Astrocyte of the hippocampus (primary cell): Measurements from ENCODE around the gene GGT6.

ENCODE experiments used
- DNase-seq: peaks from one replicate; pipeline ENCODE4 v3.0.0; 2011; ENCODE audit warnings: low read depth, low spot score

GGT6 gene

DNA sequence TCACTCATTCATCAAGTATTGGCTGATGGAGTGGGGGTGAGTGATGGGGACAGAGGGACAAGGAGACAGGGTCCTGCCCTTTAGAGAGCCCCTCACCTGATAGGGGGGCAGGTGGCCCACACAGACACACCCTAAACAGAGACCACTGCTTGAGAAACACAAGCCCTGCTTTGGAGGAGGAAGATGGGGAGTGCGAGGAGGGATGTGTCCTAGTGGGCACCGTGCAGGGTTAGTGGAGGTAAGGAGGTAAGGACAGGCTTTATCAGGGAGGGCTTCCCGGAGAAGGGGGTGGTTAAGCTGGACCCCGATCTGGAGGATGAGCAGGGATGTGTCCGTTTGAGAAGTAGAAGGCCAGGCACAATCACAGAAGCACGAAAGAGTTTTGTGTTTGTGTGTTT is 15.8 kb upstream of the GGT6 start:
- no peak for DNase-seq

DNA sequence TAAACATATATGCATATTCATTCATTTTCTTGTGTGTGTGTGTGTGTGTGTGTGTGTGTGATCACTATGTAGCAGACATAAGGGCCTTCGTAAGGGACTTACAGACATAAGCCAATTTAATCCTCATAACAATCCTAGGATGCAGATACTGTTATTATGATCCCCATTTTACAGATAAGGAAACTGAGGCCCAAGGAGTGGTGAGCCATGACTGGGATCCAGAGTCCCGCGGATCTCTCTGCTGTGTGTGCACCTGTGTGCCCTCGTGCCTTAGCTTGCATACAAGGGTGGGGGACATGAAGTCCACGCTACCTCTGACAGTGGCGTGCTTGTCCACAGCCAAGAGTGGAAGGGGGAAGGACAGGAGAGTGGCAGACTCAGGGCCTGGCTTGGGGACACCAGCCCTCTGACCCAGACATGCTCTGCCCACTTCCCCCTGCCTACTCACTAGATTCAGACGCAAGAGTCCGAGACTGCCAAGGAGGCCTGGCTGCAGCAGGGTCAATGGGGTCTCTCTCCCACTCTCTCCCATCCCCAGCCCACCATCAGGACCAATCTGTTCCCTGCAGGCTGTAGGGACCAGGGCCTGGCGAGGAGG is 14.2 kb upstream of the GGT6 start:
- no peak for DNase-seq

DNA sequence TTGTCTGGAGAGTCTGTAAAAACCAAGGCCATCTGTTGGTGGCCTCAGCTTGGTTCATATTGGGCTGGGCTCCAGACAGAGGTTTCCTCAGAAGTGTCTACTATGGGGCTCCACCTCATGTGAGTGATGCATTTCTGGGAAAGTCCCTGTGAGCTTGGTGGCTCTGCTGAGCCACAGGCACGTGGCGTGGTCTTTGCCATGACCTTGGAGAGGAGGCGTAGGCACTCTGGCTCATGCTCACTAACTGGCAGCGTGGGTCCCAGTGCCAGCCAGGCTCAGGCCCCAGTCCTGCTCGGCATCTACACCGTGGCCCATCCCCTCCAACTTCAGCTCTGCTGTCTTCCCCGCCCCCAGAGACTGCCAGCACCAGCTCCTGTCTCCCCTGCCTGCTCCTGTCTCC is 13.3 kb upstream of the GGT6 start:
- no peak for DNase-seq

DNA sequence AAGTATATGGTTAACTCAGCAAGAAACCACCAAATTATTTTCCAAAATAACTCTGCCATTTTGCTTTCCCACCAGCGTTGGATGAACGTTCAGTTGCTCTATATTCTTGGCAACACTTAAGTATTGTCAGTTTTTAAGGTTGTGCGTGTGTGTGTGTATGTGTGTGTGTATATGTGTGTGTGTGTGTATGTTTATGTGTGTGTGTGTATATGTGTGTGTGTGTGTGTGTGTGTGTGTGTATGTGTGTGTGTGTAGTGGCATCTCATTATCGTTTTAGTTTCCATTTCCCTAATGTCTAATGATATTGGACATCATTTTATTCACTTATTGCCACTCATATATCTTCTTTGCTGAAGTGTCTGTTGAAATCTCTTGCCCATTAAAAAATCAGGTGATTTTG is 12.7 kb upstream of the GGT6 start:
- DNase-seq: no peak

DNA sequence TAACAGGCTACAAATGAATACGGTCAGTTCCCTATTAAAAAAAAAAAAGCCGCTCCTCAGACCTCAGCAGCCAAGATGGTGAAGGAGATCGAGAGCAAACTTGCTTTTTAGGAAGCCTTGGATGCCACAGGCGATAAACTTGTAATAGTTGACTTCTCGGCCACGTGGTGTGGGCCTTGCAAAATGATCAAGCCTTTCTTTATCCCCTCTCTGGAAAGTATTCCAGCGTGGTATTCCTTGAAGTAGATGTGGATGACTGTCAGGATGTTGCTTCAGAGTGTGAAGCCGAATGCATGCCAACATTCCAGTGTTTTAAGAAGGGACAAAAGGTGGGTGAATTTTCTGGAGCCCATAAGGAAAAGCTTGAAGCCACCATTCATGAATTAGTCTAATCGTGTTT is 11.8 kb upstream of the GGT6 start:
- DNase-seq: no peak

DNA sequence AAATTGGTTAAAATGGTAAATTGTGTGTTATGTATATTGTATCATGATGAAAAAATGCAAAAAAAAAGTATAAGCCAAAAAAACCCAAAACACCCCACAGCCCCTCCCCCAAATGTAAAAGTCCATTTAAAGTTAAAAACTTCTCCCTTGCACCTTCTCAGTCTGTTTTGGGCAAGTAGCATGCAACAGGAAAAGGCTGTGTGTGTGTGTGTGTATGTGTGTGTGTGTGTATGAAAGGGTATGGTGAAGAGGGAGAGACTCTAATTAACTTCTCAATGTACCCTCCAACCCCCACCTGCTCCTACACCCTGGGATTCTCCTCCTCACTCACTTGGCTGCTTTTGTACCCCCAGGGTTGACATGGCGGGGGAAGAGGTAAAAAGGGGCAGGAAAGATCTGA is 9.2 kb upstream of the GGT6 start:
- no peak for DNase-seq

DNA sequence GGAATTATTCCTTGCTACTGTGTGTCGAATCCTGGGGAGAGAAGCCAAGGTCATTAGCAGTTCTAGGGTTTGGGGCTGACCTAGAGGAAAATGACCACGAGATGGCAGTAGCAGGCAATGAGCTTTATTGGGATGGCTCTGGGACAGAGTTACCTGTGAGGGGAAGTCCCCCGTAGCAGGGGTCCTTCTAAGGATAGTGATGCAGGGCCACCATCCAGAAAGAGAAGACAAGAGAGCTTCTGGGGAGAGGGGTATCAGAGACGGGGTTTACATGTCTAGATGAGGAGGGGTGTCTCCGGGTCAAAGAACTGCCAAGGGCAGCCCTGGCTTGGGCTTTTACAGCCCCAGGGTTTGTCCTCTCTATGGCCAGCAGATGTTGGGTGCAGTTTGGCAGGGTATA is 6.4 kb upstream of the GGT6 start:
- peak; percentile 74 for DNase-seq

DNA sequence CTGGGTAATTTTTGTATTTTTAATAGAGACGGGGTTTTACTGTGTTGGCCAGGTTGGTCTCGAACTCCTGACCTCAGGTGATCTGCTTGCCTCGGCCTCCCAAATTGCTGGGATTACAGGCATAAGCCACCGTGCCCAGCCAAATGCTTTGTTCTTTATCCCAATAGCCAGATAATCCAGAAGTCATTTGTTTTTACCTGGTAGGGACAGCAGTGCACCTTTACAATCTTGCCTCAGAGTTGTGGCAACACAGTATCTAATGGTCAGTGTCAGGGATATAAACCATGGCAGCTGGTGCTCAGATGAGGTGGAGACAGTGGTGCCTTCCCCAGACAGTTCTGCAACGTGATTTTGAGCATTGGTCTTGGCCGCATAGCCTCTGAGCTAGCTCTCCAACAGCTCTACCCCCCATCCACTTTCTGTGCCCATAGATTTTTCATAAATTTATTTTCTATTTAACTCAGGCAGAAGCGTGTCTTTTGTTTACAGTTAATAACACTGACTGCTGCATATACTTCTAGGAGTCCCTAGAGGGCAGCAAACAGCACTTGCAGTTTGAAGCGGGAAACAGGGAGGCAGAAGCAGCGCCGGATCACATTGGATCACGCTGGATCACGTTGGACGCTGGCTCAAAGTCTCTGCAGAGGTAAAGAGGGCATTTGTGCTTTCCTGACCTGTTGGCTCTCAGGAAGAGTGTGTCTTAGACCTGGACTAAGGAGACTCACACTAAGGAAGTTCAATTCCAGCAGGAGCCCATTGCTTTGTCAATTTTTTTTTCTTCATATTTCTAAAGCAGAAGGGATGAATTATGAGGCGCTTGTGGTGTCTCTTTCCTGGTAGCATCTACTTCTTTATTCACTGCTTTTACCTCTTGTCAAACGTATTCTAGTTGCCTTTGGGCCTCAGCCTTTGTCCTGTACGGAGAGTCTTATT is 5.1 kb upstream of the GGT6 start:
- peak; percentile 77 for DNase-seq

DNA sequence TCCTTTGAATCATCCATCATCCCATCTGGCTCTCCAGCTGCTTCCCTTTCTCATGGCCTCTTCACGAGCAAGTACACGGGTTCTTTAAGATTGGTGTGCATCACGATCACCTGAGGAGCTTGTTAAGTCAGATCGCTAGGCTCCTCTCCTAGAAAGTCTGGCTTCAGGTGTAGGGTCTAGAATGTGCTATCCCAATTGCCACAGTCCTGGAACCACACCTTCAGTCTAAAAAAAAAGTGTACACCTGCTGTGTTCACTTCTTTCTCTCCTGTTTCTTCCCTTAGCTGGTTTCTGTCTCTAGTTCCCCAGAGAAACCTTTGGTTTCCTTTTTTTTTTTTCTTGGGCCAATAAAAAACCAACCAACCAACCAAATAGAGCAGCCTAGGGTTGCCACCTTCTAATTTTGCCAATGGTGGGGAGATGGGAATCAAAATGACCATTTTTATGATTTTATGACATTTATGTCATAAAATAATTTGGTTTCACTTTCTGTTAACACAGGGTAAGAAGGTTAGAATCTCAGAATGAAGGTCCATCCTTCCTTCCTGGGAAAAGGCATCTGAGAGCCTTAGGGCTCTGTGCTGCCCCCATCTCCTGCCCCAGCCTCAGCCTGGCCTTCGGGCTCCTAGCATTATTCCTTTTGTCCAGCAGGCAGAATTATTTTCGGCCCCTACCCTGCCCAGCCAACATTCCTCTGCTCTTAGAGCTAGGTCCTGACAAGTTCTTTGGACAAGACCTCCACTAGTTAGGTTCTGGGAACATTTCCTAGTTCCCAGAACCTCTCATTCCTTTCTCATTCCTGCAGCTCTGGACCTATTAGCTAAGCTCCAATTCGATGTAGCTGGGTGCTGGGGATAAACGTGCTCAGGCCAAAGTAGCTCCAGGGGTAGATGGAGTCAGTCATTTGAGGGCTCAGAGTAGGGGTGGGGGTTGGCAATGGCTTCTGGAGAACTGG is 1.9 kb upstream of the GGT6 start:
- peak; percentile 28 for DNase-seq

DNA sequence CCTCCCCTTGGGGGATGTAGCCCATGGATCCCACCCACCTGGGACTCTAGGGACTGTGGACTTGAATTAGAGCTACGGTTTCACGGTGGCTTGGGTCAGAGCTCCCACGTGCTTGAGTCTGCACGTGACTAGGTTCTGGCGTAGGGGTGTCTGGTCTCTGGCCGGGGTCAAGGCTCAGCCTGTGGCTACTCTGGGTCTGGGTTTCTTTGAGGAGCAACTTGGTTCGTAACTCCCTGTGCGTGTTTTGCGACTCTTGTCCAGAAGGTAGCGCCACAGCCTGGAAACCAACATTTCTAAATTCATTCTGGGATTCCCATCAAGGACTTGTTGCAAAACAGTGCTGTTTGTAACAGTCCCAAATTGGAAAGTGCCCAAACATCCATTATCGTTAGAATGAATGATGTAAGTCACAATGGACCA is 470 bp upstream of the GGT6 start:
- DNase-seq: no peak

DNA sequence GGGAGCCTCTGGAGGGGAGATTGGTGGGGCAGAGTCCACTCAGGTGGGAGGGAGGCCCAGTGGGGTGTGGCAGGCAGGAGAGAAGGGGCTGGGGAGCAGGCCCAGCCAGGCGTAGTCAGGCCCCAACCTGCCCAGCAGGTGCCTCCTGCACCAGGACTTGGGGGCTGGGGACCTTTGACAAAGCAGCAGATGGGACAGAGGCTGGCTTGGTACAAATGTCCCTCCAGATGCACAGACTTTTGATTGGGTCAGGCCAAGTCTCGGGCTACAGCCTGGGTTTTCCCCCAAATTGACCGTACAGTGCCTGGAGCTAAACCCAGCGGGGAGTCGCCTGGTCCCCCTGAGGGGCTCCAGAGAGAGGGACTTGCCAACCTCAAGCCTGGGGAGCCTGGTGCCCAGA is 411 bp downstream of the GGT6 start:
- DNase-seq: no peak

DNA sequence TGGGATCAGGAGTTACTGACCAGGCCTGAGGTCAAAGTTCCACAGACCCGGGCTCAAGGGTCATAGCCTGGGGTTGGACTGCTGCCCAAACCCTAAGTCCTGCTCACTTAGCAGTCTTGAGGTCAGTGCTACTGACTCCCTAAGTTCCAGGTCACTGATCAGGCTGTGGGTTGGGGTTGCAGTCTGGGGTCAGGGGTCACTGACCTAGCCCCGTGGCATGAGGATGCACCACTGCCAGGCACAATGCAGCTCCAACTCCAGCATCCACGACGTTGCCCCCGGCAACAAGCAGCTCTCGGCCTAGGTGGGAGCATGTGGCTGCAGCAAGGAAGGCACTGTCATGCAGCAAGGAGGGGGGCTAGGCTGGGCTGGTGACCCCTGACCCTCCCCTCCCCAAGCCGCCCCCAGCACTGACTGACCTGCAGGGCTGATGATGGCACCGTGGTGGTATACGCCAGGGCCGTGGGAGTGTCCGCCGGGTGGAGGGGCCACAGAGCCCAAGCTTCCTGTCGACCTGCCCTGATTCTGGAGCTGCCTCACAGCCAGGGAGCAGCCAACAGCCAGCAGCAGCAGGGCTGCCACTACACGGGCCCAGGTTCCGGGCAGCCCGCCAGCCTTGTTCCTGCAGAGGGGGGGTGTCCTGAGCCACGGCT is 1.1 kb downstream of the GGT6 start:
- DNase-seq: no peak

DNA sequence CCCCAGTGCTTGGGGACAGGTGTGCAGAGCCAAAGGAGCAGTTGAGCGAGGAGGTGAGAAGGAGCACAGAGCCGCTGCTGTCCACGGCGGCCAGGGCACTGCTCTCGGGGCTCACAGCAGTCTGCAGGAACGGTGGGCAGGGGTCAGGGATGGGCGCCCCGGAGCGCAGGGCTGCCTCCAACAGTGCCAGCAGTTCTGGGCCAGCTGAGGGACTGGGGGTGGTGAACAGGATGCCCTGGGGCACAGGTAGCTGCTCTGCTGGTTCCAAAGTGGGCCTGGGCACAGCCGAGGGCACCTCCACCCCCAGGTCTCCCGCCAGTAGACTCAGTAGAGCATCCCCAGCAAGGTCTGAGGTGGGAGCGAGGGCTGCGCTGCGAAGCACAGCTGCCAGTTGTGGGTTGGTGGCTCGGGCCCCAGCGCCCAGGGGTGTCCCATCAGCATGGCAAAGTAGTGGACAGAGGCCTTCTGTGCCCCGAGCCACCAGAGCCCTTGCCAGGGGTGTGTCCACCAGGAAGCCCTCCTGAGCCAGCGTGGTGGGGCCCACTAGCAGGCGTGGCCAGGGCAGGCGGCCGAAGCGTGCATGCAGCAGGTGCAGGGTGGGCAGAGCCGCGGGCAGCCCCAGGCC is 1.9 kb downstream of the GGT6 start:
- no peak for DNase-seq

DNA sequence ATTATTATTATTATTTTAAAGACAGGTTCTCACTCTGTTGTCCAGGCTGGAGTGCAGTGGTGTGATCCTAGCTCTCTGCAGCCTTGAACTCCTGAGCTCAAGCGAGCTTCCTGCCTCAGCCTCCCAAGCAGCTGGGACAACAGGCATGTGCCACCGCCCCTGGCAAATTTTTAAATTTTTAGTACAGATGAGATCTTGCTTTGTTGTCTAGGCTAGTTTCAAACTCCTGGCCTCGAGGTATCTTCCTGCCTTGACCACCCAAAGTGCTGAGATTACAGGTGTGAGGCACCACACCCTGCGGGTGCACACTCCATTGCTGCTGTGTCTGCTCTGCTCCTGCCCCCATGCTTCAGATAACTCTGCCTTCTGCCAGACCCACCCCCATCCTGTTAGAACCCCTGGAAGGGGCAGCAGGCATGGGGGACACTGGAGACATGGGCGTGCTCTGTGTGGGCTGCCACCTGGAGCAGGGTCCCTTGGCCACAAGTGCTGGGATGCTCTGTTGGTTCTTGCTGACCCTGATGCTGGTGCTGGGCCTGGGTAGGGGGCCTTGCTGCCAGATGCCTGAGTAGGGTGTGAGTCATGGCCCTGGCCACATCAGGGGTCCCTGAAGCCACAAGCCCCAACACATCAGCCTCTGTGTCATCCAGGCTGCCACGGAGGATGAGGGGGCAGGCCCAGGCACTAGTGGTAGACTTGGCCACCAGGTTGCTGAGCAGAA is 2.6 kb downstream of the GGT6 start:
- DNase-seq: no peak

DNA sequence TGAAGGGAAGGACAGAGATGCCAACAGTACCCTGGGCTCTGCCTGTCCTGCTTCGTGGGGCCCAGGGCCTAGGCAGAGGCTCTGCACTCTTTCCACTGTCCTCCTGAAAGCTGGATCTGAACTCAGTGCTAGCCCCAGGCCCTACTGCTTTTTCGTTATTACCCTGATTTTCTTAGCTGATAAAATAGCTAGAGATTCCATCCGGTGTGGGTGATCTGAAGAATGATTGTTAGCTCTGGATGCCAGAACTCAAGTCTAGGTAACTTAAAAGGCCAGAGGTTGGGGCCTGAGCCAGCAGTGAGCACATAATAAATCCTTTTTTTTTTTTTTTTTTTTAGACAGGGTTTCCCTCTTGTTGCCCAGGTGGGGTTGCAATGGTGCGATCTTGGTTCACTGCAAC is 3.4 kb downstream of the GGT6 start:
- DNase-seq: no peak

DNA sequence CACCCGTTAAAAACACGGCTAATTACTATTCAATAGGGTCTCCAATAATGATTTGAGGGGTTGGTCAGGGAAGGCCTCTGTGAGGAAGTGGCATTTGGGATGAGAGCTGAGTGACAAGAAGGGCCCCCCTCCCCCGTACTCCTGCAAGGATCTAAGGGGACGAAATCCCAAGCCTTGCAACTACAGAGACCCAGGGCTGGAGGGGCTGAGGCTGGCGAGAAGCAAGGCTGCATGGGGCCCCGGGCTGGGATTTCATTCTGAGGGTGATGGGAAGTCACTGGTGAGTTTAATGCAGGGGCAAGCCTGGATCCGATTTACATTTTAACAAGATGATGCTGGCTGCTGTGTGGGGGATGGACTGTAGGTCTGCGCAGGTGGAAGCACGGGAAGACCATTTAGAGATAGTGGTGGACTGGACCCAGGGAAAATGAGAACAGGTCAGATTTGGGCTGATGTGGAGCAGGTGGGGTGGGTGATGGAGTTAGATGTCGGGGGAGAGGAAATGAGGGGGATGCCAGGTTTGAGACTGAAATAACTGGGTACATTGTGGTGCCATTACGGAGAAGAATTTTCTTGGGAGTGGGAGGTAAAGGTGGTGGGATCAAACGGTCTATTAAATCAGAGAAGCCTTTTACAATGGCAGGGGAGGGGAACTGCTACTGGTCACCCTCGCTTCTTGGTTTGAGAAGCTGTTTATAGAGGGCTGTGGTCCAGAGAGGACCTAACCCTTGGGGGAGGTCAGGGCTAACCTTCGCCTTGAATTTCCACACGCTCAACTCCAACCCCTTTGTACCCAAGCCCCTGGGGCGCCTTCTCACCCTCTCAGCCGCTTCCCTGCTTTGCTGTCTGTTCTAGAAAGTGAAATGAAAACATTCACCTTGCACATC is 4.3 kb downstream of the GGT6 start:
- no peak for DNase-seq

DNA sequence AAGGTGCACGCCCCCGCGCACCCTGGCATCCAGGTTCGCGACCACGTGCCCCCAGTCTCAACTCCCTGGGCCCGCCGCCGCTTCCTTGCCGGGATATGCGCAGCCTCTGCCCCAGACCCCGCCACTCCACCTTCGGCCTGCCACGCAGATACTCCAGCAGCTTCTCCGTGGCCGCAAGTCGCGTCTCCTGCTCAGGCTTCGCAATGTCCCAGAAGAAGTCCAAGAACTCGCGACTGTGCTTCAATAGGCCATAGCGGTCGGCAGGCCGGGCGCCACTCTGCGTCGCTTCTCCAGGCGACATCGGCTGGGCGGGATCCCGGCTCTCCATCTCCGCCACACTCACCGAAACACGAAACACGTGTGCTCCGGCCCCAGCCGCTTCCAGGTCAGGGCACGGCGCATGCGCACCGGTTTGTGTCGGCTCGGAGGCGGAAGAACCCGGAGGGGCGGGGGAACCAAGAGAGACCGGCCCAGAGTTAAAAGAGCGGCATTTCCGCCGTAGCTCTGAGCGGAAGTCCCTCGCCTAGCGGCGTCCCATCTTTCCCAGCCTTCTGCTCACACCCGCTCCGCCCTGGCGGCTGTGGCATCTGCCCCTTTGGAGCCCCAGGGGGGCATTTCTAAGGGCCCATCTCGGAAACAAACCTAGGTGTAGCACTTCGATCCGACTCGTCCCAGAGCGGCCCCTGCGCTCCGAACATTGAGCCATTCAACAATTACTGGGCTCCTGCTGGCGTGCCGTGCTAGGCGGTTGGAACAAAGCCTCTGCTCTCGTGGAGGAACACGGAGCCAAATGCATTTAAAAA is 5.2 kb downstream of the GGT6 start, which contains the start of gene MYBBP1A:
Gene MYBBP1A, minus strand, starts transcription at position 388 of the 803 bp plus-strand sequence. Its CDS starts 60 bp downstream, at position 328.
- DNase-seq: peak; percentile 98

DNA sequence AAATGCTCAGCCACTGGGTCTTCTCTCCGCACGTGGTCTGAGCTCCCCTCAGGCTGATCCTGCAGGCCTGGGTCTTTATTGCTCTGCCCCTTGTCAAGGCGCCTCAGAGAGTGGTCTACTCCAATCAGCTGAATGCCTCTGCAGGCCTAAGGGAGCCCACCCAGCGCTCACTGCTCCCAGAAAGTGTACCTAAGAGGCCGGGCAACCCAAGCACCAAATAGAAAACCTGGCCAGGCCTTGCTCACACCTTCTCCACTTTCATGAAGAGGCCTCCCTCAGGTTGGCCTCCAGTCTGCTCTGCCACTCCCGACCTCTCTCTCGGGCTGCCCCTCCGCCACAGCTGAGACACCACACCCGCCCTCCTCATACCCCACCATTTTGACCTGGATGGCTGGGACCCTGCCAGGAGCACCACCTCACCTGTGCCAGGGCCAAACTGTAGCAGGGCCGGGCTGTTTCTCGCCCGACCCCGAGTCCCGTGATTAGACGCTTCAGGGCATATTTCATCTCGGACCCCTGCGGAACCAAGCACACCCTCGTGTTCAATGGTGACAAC is 5.9 kb downstream of the GGT6 start:
- DNase-seq: no peak
